ENCODE data around the gene CAPRIN2.

- TF ChIP-seq CTCF (conservative IDR thresholded peaks at IDR 0.05; ENCODE audit: low read depth, low read length) (no peak), NFE2L2 (IDR thresholded peaks at IDR 0.05; ENCODE audit: low read depth, low read length) (no peak), POLR2A (IDR thresholded peaks at IDR 0.05; ENCODE audit: low read depth, low read length) (no peak), RAD21 (IDR thresholded peaks at IDR 0.05; ENCODE audit: low read length) (no peak), RCOR1 (IDR thresholded peaks at IDR 0.05; ENCODE audit: insufficient replicate concordance, low read length) (no peak), SMC3 (IDR thresholded peaks at IDR 0.05; ENCODE audit: low read depth, low read length) (no peak), USF2 (IDR thresholded peaks at IDR 0.05; ENCODE audit: low read depth, low read length) (no peak), CEBPB (IDR thresholded peaks at IDR 0.05; ENCODE audit: low read depth, low read length) (no peak), MXI1 (IDR thresholded peaks at IDR 0.05; ENCODE audit: borderline replicate concordance, low read depth, low read length) (no peak), BHLHE40 (IDR thresholded peaks at IDR 0.05; ENCODE audit: low read depth, low read length) (no peak), MAFK (IDR thresholded peaks at IDR 0.05; ENCODE audit: low read depth, low read length) (no peak), RFX5 (IDR thresholded peaks at IDR 0.05; ENCODE audit: low read depth, low read length) (no peak), ELK1 (IDR thresholded peaks at IDR 0.05; ENCODE audit: borderline replicate concordance, low read depth, low read length) (no peak)
These were observed 8.3 kb upstream of the CAPRIN2 start for GRCh38 chr12:30763053-30763452.

Measured in IMR-90 (cell line).